GM19372 (cell line): ENCODE results near the gene SH2B3.
"Not testable (repeated sequence)": the region's sequence is repeated elsewhere in the genome, so short reads cannot be mapped to it uniquely, and the experiment has no call there.

Experiments
- ATAC-seq: cut with Tn5 transposase; IDR thresholded peaks from one replicate; pipeline ENCODE4 v1.9.1; 2021; ENCODE audit warnings: mild to moderate bottlenecking, low read depth, moderate library complexity; ENCODE audit not compliant: unreplicated experiment

Gene SH2B3

GRCh38 chr12:111454716-111455447, 49.2 kb downstream of the SH2B3 start:
- no peak for ATAC-seq

DNA sequence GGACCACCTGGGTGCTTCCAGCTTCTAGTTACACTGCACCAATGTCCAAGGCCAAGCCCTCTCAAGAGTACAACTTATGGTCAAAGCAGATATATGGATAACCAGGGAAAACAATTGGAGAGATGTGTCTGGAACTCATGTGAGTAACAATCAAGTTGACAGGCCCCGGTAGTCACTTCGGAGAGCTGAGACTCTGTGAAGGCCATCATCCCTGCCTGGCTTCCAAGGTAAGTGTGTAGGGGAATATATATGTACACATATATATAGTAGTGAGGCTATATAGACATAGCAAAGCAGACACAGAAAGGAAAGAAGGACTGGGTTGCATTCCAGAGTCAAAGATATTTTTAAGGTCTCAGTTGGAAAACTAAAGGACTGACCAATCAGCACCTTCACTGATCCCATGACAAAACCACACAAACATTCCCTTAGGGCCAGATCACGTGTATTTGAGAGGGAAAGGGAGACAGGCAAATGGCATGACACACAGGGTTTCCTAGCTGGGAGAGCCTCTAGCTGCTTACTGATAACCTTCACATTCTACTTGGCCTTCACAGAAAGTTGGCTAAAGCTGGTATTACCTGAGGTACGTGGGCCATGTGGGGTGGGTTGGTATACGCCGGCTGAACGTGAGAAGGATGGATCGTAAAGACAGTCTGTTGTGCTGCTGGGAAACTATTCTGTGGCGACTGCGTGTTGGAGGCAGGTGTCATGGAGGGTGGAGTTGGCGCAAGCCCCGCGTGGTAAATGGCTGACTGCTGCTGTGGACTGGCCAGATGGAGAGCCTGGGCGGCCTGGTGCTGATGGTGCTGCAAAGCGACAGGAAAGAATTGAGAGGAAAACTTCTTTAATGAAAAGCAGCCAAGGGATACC, 50.0 kb downstream of the SH2B3 start:
- no peak for ATAC-seq

GRCh38 chr12:111457071-111457470, 51.3 kb downstream of the SH2B3 start:
- ATAC-seq = no peak

DNA sequence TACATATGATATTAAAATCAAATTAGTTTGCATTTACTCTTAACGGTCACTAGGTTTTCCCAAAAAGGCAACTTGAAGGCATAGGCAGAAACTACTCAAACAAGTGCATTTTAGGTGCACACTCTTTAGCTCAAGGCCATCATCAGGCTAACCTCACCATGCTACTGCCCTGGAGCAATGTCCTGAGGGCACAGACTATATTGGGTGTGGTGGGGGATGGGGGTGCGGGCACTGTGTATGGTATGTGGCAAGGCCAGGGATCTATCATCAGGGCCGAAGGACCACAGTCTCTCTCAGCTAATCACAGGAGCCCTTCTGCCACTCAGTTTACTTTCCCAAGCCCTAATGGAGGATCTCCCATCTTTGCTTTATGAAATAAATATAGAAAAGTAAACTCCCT, 51.9 kb downstream of the SH2B3 start:
- no peak for ATAC-seq

DNA sequence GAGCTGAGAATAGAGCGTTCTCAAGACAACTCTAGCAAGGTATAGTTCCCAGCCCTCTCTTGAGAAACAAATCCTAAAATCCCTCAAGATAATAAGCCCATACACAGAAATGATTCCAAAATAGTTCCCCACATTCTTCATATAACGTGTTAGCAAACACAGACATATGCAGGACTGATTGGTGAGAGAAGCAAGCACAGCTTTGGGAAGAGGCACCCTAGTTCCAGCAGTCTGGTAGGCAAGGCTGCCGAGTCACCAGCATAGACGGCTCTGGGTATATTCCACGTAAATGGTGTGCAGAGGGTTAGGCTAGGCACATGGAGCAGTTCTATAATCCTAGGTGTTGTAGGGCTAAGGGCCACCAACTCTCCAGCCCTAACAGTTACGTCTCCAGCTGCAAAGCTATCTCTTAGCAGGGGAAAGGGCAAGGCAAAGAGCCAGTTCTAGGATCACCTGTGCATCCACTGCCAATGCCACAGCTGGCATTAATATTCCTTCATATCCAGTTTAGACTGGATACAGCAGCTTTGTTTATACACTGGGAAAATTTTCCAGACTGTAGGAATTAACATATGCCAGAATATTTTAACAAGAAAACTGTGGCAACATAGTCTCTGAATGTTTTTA, 52.9 kb downstream of the SH2B3 start:
- no peak for ATAC-seq

DNA sequence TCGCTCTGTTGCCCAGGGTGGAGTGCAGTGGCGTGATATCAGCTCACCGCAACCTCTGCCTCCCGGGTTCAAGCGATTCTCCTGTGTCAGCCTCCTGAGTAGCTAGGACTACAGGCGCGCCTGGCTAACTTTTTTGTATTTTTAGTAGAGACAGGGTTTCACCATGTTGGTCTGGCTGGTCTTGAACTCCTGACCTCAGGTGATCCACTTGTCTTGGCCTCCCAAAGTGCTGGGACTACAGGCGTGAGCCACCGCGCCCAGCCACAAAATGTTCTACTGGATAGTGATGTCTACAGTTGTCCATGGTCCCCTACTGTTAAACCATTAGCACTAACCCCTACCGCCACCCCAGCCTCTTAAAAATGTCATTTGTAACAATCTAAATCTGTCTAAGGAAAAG, 54.4 kb downstream of the SH2B3 start:
- ATAC-seq = not testable (repeated sequence)

DNA sequence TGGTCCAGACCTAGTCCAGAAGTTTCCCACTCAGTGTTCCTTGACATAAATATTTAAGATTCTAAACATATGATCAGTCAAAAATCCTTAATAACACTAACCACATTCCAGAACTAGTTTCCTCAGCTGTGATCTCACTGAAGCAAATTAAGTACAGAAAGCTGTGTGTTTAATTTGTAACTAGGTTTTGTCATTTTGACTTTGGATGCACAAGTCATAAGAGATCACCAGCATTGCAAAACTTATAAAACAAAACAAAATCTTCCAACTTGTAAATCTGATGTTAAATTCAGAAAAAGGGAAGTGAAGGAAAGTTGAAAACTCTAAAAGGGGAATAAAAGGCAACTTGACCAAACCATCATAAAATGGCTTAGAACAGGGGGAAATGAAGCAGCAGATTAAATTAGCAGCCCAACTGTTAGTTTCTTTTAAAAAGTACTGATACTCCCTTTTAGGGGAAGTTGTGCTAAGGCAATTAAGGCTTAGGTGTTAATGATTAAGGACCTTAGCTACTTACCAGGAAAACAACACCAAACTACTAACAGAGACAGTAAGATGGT, 56.6 kb downstream of the SH2B3 start:
- ATAC-seq = no peak

DNA sequence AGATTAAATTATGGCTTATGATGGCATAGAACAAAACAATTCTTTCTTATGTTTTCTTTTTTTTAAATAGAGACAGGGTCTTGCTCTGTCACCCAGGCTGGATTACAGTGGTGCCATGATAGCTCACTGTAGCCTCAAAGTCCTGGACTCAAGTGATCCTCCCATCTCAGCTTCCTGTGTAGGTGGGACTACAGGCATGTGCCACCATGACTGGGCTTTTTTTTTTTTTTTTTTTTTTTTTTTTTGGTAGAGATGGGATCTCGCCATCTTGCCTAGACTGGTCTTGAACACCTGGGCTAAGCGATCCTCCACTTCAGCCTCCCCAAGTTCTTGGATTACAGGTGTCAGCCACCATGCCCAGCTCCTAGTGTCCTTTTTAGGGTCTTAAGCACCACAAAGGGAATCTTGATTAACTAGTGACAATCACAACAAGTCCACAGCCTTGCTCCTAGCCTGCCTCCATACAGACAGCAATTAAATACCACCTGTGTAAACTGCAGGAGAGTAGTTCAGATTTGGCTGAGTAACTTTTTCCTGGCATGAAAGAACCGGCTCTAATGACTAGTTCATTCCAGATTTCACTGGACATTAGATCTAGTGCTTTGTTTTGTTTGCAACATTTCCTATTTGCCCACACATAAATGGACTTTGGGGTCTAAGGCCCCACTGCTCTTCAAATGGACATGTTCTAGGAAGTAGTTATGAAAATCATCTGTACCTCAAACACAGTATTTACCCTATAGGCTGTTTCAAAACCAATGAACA, 61.6 kb downstream of the SH2B3 start:
- ATAC-seq = no peak

DNA sequence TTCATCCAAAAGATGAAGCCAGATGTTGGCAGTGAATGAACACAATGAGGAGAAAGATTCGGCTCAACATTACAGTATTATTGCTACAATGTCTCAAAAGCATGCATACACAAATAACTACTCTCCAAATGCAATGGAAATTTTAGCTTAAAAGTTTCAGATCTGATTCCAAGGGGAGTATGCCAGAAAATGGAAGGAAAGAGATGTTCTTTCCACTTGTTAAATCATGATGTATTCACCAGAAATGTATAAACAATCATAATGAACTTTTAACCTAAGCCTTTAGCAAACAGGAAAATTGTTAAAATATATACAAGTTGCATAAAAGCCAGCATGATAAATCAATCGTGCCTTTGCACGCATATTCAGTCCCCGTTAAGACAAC, 62.1 kb downstream of the SH2B3 start:
- no peak for ATAC-seq

- no peak for ATAC-seq
These were observed 63.7 kb downstream of the SH2B3 start for GRCh38 chr12:111469401-111469800.

DNA sequence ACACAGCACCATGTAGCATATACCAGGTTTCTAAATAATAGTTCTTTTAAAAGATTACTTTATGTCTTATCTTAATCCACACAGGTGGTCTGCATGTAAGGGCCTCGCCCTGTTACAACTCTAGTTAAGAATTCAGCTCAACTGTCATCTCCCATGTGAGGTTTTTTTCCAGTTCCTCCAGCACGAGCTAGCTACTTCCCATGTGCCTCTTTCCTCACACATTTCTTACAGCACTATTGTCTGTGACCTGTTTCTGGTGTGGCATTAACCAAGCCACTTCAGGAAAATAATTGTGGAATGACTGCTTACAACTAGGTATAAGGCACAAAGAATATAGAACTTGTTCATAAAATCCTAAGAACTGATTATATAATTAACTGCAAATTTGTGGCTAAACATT, 65.5 kb downstream of the SH2B3 start:
- ATAC-seq = no peak

- no peak for ATAC-seq
These were observed 76.7 kb downstream of the SH2B3 start for GRCh38 chr12:111482462-111482861.

DNA sequence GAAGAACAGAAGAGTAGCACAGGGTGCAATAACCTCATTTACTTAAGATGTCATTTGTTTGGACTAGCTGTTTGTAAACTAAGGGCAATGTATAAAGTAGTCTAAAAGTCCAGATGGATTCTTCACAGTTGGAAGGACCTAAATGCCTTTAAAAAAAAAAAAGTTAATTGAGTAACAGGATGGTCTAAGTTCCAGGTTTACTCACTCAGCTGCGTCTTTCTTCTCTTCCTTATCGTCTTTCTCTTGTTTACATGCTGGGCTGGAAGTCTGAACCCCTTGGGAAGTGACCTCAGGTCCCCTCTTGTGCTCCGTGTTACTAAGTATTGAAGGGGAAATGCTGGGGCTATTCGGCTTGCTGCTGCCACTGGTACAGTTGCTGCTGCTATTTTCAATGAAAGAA, 82.5 kb downstream of the SH2B3 start:
- no peak for ATAC-seq

- ATAC-seq = no peak
These were observed 83.1 kb downstream of the SH2B3 start for GRCh38 chr12:111488798-111489197.

DNA sequence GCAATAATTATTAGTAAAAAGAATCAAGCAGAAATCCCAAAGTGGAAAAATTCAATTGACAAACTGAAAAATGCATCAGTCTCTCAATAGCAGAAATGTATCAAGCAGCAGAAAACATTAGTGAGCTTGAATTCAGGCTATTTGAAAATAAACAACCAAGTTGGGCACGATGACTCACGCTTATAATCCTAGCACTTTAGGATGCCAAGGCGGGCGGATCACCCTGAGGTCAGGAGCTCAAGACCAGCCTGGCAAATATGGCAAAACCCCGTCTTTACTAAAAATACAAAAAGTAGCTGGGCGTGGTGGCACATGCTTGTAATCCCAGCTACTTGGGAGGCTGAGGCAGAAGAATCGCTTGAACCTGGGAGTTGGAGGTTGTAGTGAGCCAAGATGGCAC, 87.3 kb downstream of the SH2B3 start:
- not testable (repeated sequence) for ATAC-seq

GRCh38 chr12:111494676-111495075, 89.0 kb downstream of the SH2B3 start:
- ATAC-seq = no peak
